Osteoblast (primary cell): Measurements from ENCODE around the gene AIP. TPM values are rescaled to one million over a fixed set of nuclear protein-coding genes. Genes with fewer than 3 reads are reported as not detected.

Source experiments
- DNase-seq: peaks from one replicate; pipeline ENCODE4 v3.0.0; 2011; ENCODE audit warnings: low spot score, mixed read lengths; ENCODE audit not compliant: insufficient read length; ENCODE audit errors: missing footprints
- H2AFZ ChIP-seq: 2 replicates; pipeline ENCODE4 v1.6.0; 2011; ENCODE audit warnings: mild to moderate bottlenecking, low read length
- H3K27ac ChIP-seq: 2 replicates; pipeline ENCODE4 v1.5.1; 2011; ENCODE audit warnings: mild to moderate bottlenecking, low read depth, low read length, moderate library complexity
- H3K27me3 ChIP-seq: 2 replicates; pipeline ENCODE4 v1.6.0; 2012; ENCODE audit warnings: mild to moderate bottlenecking, control low read depth, inconsistent platforms, low read length, moderate library complexity; ENCODE audit not compliant: insufficient read depth
- H3K36me3 ChIP-seq: 2 replicates; pipeline ENCODE4 v1.5.1; 2011; ENCODE audit warnings: mild to moderate bottlenecking, low read length, control low read depth, moderate library complexity; ENCODE audit not compliant: insufficient read depth
- H3K4me1 ChIP-seq: 2 replicates; pipeline ENCODE4 v1.5.1; 2011; ENCODE audit warnings: mild to moderate bottlenecking, low read length, control low read depth, moderate library complexity; ENCODE audit not compliant: insufficient read depth
- H3K4me2 ChIP-seq: 2 replicates; pipeline ENCODE4 v1.6.0; 2011; ENCODE audit warnings: mild to moderate bottlenecking, low read length; ENCODE audit not compliant: insufficient read depth
- H3K4me3 ChIP-seq: fragments of 200-600 bp; sonication (generic); 3 replicates; pipeline ENCODE4 v1.5.1; 2012; ENCODE audit warnings: mild to moderate bottlenecking, low read length, inconsistent platforms; ENCODE audit not compliant: insufficient read depth
- H3K79me2 ChIP-seq: 2 replicates; pipeline ENCODE4 v1.6.0; 2012; ENCODE audit warnings: mild to moderate bottlenecking, low read length, control low read depth, inconsistent platforms; ENCODE audit not compliant: insufficient read depth
- H3K9me3 ChIP-seq: 2 replicates; pipeline ENCODE4 v1.5.1; 2011; ENCODE audit warnings: low read depth, low read length, control low read depth
- H4K20me1 ChIP-seq: 2 replicates; pipeline ENCODE4 v1.6.0; 2012; ENCODE audit warnings: mild to moderate bottlenecking, low read length, control low read depth; ENCODE audit not compliant: insufficient read depth
- small RNA-seq: library from RNA; depleted of rRNA; stranded (forward); fragments of <200 nt; gene quantifications from one replicate; pipeline ENCODE3, GENCODE V24; 2012
- total RNA-seq: library from RNA; depleted of rRNA; stranded (reverse); fragments of >200 nt; gene quantifications from 2 replicates; pipeline ENCODE4 v1.2.3, GENCODE V29; 2012
- TF ChIP-seq, protein P1 (sequence below): IDR thresholded peaks from 2 replicates; pipeline ENCODE4 v1.5.1; 2011; ENCODE audit warnings: mild to moderate bottlenecking, low read depth, low read length, moderate library complexity; ENCODE audit errors: extremely low read depth

Gene AIP
- total RNA-seq, 1 donor = 71.3 TPM

DNA sequence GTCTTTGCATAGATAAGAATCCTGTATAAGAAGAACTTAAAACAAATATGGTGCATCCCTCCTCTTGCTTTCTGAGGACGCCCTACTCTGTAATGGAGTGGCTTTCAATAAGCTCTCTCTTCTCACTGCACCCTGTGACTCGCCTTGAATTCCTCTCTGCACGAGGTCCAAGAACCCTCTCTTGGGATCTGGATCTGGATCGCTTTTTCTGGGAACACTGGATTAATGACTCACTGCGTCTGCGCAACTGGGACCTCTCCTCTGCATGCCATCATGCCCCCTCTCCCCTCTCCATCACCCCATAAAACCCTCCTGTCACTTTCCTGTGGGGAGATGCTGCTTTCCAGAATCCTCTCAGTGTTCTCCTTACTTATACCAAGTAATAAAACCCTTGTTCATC lies 55.5 kb downstream of the AIP start:
- Histone ChIP-seq H4K20me1 (no peaks in the 10 kb centered on the region), H3K27ac (no peak overlapping the region), H3K79me2 (no peaks in the 10 kb centered on the region), H3K4me1 (no peaks in the 10 kb centered on the region), H3K4me3 (no peak overlapping the region), H2AFZ (no peak overlapping the region), H3K36me3 (no peaks in the 10 kb centered on the region), H3K9me3 (peaks cover 8% of the 10 kb centered on the region), H3K4me2 (no peak overlapping the region), H3K27me3 (no peaks in the 10 kb centered on the region)
- DNase-seq = no peak
- TF ChIP-seq, protein P1, sequence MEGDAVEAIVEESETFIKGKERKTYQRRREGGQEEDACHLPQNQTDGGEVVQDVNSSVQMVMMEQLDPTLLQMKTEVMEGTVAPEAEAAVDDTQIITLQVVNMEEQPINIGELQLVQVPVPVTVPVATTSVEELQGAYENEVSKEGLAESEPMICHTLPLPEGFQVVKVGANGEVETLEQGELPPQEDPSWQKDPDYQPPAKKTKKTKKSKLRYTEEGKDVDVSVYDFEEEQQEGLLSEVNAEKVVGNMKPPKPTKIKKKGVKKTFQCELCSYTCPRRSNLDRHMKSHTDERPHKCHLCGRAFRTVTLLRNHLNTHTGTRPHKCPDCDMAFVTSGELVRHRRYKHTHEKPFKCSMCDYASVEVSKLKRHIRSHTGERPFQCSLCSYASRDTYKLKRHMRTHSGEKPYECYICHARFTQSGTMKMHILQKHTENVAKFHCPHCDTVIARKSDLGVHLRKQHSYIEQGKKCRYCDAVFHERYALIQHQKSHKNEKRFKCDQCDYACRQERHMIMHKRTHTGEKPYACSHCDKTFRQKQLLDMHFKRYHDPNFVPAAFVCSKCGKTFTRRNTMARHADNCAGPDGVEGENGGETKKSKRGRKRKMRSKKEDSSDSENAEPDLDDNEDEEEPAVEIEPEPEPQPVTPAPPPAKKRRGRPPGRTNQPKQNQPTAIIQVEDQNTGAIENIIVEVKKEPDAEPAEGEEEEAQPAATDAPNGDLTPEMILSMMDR = no peak

- no peak overlapping the region for H3K27ac ChIP-seq
- no peaks in the 10 kb centered on the region for H4K20me1 ChIP-seq
- H3K27me3 ChIP-seq = no peaks in the 10 kb centered on the region
- H2AFZ ChIP-seq = no peak overlapping the region
- TF ChIP-seq, protein P1 = no peak
- H3K79me2 ChIP-seq = no peaks in the 10 kb centered on the region
- H3K4me1 ChIP-seq = no peaks in the 10 kb centered on the region
- no peak overlapping the region for H3K4me2 ChIP-seq
- no peaks in the 10 kb centered on the region for H3K36me3 ChIP-seq
- H3K9me3 ChIP-seq = peaks cover 1% of the 10 kb centered on the region
- no peak for DNase-seq
- no peak overlapping the region for H3K4me3 ChIP-seq
These were observed 56.1 kb downstream of the AIP start for GRCh38 chr11:67538823-67539505.

DNA sequence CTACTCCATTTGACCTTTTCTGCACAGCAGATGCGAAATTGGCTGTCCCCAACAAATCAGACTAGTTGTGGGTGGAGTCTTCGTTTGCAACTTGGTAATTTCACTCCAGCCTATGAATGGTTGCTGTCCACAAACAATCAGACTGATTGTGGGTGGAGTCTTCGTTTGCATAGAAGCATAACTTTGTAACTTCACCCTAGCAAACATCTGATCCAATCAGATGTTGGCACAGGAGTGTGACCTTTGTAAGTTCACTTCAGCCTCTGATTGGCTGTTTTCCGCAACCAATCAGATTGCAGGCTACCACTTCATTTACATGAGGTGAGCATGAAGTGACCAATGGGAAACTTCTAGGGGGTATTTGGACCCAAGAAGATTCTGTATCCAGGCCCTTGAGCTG lies 56.7 kb downstream of the AIP start:
- Histone ChIP-seq H4K20me1 (no peaks in the 10 kb centered on the region), H3K27me3 (no peaks in the 10 kb centered on the region), H3K4me1 (no peaks in the 10 kb centered on the region), H2AFZ (no peak overlapping the region), H3K36me3 (no peaks in the 10 kb centered on the region), H3K79me2 (no peaks in the 10 kb centered on the region), H3K9me3 (no peaks in the 10 kb centered on the region), H3K4me3 (no peak overlapping the region), H3K4me2 (no peak overlapping the region), H3K27ac (no peak overlapping the region)
- DNase-seq = no peak
- TF ChIP-seq, protein P1 = no peak

Small RNAs within 50 kb of the gene (small RNA-seq; reads per million reads assigned to genes)
- not detected for gene MIR6752

Other genes starting within 250 kb of the AIP start
- gene GRK2, start 216.6 kb upstream of the AIP start, total RNA-seq = 21.4 and 23.6 TPM in 2 replicates
- gene ANKRD13D, start 193.7 kb upstream of the AIP start, total RNA-seq = 33.0 and 34.4 TPM in 2 replicates
- 13.3 and 25.0 TPM in 2 replicates for gene SSH3, start 179.5 kb upstream of the AIP start, total RNA-seq
- gene POLD4, start 129.5 kb upstream of the AIP start, total RNA-seq = 43.3 and 59.4 TPM in 2 replicates
- 6.2 and 6.9 TPM in 2 replicates for gene CLCF1, start 109.4 kb upstream of the AIP start, total RNA-seq
- 7.6 and 10.3 TPM in 2 replicates for gene RAD9A, start 91.0 kb upstream of the AIP start, total RNA-seq
- 161 and 169 TPM in 2 replicates for gene PPP1CA, start 81.2 kb upstream of the AIP start, total RNA-seq
- gene TBC1D10C, start 78.9 kb upstream of the AIP start, total RNA-seq = not detected in 2 replicates
- gene CARNS1, start 67.3 kb upstream of the AIP start, total RNA-seq = under 0.01 TPM in 2 replicates
- 33.9 and 36.9 TPM in 2 replicates for gene RPS6KB2, start 54.5 kb upstream of the AIP start, total RNA-seq
- gene PTPRCAP, start 45.3 kb upstream of the AIP start, total RNA-seq = under 0.01 and 0.36 TPM in 2 replicates
- 137 and 140 TPM in 2 replicates for gene CORO1B, start 39.5 kb upstream of the AIP start, total RNA-seq
- gene GPR152, start 30.3 kb upstream of the AIP start, total RNA-seq = not detected in 2 replicates
- gene CABP4, start 27.7 kb upstream of the AIP start, total RNA-seq = not detected in 2 replicates
- gene TMEM134, start 13.8 kb upstream of the AIP start, total RNA-seq = 15.6 and 29.3 TPM in 2 replicates
- gene PITPNM1, start 22.3 kb downstream of the AIP start, total RNA-seq = 13.3 and 14.1 TPM in 2 replicates
- 6.2 and 10.3 TPM in 2 replicates for gene CDK2AP2, start 25.1 kb downstream of the AIP start, total RNA-seq
- gene CABP2, start 40.4 kb downstream of the AIP start, total RNA-seq = not detected in 2 replicates
- gene GSTP1, start 100.8 kb downstream of the AIP start, total RNA-seq = 361 and 465 TPM in 2 replicates
- 146 and 158 TPM in 2 replicates for gene NDUFV1, start 123.9 kb downstream of the AIP start, total RNA-seq
- gene NUDT8, start 146.9 kb downstream of the AIP start, total RNA-seq = 4.7 and 5.3 TPM in 2 replicates
- not detected in 2 replicates for gene TBX10, start 156.7 kb downstream of the AIP start, total RNA-seq
- under 0.01 and 0.29 TPM in 2 replicates for gene ACY3, start 167.7 kb downstream of the AIP start, total RNA-seq
- gene ALDH3B2, start 191.6 kb downstream of the AIP start, total RNA-seq = not detected in 2 replicates